Ammon's horn (tissue), 1 donor: Measurements from ENCODE around the gene SRRD.
A peak's percentile ranks its signal among the peaks of the same experiment; 100 is the strongest.

Source experiments
- DNase-seq: peaks from one replicate; pipeline ENCODE4 v3.0.0-alpha.2; 2016; ENCODE audit warnings: low spot score

The SRRD gene

DNA sequence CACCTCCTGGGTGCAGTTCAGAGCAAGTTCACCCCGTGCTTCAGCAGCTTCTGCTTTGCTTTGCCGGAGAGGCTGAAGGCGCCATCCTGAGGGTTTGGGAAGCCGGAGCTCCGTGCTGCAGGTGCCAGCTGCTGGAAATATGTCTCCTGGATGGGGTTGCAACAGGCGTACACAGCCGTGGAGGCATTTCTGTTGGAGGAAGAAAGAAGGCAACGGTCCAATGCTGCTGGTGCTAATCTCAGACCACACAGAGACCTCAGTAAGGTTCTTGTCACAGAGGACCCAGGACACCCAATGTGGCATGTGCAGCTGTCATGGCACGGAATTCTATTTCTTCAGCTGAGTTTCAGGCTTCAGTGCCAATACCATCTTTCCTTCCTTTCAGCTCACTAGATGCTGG is 30.5 kb upstream of the SRRD start:
- DNase-seq: no peak

DNA sequence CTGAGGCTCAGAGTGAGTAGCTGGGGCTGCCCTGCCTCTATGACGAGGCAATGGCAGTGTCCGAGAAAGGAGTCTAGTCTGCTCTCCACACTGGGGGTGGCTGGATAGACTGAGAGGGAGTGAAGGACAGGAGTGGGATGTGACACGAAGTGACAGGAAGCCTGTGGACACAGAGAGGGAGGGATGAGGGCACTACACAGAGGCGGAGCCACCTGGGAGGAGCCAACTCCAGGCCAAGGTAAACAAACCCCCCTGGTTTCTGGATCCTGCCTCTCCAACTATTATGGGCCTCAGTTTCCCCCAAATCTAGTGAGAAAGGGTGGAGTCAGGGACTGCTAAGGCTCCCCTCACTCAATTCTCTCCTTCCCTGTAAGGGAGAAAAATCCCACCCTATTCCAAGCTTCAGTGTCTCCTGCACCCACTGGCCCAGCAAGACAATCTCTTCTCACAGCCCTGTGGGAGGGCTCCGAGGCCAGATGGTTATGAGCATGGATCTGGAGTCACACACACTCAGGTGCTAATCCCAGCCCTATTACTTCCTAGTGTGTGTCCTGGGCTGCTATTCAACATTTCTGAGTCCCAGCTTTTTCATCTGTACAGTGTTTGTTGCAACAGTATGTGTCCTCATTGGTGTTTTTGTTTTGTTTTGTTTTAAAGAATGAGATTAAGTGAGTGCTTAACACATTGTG is 29.7 kb upstream of the SRRD start:
- DNase-seq: no peak

DNA sequence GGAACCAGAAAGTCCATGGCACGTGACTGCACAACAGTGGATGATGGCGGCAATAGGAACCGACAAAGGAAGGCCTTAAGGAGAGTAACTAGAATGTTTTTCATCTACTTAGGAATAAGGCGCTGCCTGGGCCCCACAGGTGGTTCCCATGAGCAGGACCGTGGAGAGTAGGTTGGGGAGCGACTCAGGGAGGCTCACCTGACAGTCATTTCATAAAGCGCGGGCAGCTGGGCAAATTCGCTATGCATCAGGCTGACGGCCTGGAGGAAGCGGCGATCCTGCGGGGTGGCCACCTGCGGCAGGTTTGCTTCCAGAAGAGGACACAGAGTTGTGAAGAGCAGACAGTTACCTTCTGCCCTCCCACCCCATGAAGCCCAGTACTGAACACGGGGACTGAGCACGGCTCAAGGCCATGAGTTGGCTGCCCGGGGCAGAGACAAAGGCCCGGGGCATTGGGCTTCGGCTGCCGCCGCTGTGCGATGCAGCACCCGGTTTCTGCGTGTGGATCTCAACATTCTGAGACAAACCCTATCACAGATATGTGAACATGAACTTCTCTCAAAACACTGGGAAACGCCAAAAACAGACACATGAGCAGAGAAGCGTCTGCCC is 25.9 kb upstream of the SRRD start:
- no peak for DNase-seq

DNA sequence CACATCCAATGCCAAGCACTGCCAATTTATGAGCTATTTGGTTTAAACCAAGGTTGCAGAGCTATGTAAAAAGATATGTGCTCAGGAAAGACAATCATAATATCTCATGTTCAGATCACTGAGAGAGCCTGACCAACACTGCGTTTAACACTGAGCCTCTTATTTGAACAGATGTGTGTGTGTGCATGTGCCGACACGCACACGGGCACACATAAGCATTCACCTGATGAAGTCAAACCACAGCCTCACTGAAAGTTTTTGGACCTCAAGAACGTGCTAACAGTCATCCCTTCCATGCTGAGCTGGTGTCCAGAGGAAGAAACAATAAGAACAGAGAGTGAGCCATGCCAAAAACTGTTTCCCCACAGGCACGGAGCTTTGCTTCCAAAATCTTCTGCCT is 23.5 kb upstream of the SRRD start:
- DNase-seq: no peak

DNA sequence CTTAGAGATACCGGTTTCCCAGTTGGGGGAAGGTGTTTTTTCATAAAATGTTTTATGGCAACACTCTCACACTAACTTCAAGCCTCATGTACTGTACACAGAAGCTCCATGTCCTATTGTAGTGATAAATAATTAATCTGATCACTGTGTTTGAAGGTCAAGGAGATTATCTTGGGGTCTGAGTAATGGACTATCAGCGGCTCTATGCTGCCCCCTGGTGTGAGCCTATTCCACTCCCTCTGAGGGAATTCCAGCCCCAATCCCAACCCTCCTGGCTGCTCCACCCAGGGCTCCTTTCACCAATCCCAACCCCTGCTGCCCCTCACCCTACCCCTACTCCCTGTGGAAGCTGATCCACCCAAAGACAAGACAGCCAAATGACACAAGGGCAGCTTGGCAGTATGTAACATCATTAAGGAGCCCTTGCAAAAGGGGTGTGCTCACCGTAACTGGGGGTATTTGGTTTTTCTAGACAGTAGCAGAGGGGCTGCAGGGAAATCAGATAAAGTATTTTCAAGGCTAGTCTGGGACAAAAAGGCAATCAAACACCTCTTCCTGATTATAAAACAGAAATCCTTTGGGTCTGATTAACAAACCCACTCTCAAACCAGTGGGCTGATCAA is 22.4 kb upstream of the SRRD start:
- peak; percentile 44 for DNase-seq

DNA sequence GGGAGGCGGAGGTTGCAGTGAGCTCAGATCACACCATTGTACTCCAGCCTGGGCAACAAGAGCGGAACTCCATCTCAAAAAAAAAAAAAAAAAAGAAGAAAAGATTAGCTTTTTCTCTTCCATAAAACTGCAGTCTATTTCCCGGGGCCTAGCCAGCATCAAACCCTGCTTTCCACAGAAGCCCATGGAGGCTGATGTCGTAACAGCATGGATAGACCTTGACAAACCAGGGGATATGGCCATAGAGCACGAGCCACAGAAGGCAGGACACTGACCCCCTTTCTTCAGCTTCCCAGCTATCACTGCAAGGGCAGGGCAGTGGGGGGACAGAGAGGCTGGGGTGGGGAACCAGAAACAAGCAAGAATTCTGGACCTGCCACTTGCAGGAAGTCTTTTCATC is 21.6 kb upstream of the SRRD start:
- no peak for DNase-seq

DNA sequence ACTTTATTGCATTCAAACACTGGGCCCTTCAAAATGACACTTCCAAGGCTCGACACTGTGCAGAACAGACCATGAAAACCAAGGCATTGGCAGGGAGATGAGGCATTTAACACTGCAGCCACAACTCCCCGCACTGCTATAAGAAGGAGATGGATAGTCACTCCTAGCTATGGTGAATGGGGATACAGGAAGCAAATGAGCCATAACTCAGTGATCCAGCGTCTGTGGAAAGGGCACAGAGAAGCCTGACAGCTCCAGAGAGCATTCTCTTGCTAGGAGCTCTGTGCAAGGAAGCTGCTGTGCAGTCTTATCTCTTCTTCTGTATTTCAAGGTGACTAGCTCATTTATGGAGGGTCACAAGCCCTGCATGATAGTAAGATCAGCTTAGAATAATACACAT is 21.0 kb upstream of the SRRD start:
- DNase-seq: no peak

DNA sequence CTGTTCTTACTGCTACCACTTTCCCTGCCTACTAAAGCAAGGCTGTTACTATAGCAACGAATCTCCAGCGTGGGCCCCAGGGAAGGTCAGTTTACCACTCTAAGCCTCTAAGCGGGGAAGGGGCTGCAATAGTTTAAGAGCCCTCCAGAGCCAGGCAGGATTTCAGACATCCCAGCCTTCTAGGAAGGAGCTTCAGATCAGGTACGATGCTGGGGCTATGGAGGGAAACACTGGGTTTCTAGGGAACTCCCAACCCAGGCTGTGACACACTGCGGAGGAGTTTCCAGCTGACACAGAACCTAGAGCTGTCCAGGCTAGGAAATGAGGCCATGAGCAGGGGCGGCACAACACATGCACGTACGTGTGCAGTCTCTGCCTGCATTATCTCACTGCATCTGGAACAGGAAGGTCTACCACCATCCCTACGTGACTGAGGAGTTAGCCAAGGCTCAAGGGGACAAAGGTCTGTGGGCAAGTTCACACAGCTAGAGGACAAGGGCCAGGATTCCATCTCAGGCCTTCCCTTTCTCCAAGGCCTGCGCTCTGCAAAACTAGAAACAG is 20.5 kb upstream of the SRRD start:
- peak; percentile 40 for DNase-seq

DNA sequence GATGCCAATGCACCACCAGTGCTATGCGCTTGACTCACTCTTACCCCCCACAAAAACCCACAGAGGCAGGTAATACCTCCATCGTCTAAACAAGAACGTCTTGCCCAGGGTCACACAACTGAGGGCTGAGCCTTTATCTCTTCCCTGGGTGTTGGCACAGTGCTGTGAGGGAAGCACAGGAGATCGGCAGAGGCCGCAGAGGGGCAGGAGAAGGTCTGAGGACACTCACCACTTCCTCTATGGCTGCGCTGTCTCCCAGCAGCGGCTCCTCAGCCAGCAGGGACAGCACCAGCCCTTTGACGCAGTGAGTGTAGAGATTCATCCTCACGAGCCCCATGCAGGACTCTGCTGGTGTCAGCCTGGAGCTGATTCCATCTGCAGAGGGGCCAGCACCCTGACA is 20.0 kb upstream of the SRRD start:
- no peak for DNase-seq

DNA sequence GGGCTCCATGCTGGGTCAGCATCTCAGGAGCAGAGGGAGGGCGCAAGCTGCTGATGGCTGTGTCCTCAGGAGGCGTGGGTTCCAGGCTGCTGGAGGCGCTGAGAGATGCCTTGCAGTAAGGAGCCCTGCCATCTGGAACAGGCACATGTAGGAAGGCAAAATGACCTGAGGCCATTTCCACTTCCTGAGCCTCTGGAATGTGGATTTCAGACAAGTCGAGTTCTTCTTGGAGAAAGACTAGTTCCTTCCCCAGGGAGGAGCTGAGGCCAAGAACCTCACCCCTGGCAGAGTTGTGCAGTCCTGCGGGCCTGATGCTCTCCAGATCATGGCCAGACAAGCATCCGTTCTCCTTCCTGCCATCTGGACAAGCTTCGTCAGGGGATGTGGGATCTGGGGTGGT is 19.4 kb upstream of the SRRD start:
- DNase-seq: no peak

DNA sequence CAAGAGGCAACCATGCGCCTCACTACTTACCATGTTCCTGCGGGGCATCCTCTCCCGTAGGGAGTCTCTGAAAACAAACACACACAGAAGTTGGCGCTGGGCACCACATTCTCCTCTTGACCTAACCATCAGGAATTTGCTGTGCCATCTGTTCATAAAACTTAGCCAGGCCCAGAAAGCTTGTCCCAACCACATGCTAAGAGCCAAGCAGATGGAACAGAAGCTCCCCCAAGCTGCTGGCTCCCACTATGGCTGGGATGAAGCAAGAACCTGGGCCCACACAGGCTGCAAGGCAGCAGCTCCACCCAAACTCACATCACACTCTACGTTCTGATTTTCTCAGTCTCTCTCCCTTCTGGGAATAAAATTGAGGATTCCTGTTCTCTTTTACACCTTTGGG is 17.5 kb upstream of the SRRD start:
- DNase-seq: peak; percentile 43

DNA sequence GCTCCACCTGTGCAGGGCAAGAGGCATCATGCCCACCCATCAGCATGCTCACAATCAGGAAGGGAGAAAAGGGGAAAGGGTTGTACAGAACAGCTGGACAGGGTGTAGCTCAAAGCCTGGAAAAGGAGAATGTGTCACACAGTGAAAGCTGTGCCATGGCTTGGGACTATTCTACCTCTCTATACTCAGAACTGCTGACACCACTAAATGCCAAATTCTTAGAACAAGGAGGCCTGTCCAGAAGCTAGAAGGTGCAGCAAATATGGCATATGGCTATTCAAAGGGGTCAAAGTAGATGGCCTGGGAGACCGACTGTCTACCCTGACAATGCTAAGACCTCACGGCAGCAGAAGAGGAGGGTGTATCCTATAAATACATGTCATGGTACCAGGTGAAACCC is 12.9 kb upstream of the SRRD start:
- no peak for DNase-seq

DNA sequence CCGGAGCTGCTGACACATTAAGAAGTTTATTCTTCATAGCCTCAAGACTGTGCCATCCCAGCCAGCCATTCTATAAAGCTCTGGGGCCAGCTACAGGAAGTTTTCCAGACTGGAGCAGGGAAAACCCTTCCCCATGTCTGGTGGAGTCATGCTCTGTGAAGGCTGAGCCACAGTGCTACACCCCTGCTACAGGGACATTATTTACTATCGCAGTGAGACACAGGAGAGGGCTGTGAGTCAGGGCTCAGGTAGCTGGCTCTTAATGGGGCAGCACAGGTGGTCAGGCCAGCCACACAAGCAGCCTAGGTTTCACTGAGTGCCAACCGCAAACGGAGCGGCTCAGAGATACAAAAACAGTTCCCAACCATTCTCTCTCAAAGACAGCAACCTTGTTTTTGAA is 12.2 kb upstream of the SRRD start:
- DNase-seq: no peak

DNA sequence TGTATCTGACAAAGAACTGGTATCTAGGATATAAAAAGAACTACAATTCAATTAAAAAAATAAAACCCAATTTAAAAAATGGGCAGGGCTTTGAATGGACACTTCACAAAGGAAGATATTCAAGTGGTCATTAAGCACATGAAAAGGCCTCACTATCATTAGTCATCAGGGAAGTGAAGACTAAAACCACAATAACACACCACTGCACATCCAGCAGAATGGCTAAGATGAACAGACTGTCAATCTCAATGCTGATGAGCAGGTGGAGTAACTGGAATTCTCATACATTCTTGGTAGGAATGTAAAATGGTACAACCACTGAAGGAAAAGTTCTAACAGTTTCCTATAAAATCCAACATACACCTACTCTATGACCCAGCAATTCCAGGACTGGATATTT is 9.0 kb upstream of the SRRD start:
- no peak for DNase-seq

DNA sequence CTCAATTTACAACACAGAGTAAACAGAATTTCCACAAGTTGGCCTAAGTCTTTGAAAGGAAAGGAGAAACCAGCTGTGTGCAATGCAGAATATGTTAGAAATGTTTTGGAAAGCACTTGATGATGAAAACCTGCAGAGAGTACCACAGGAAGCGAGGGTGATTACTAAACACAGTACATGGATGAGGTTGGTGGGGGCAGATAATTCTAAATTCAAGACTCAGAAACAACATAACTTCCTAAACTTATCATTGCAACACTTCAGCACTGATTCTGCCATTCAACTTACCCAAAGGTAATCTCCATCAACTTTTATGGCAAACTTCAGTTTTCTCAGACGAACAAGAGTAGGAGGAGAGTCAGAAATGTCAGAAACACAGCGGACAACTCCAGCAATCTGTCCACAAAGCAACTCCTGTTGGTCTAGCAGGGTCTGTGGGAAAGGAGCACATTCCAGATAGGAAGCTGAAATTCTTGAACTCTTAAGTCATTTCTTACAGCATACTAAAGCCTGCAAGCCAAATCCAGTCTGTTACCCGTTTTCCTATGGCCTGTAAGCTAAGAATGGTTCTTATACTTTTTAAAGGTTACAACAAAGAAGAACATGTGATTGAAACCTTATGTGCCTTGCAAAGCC is 6.9 kb upstream of the SRRD start:
- DNase-seq: no peak

DNA sequence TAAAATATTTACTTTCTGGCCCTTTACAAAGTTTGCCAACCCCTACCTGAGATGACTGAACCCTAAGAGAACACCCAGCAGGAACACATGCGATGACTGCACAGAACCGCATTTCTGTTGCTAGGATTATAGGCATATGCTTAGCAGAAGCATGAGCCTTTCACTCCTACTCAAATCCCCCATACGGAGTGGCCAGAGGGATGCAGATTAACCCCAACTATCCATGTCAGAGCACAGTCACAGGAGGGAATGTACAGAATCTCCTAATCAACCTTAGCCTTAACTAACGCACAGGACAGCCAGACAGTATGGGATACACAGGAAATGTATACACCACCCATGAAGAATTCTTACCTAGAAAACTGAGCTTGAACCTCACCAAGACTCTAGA is 6.3 kb upstream of the SRRD start:
- DNase-seq: no peak

DNA sequence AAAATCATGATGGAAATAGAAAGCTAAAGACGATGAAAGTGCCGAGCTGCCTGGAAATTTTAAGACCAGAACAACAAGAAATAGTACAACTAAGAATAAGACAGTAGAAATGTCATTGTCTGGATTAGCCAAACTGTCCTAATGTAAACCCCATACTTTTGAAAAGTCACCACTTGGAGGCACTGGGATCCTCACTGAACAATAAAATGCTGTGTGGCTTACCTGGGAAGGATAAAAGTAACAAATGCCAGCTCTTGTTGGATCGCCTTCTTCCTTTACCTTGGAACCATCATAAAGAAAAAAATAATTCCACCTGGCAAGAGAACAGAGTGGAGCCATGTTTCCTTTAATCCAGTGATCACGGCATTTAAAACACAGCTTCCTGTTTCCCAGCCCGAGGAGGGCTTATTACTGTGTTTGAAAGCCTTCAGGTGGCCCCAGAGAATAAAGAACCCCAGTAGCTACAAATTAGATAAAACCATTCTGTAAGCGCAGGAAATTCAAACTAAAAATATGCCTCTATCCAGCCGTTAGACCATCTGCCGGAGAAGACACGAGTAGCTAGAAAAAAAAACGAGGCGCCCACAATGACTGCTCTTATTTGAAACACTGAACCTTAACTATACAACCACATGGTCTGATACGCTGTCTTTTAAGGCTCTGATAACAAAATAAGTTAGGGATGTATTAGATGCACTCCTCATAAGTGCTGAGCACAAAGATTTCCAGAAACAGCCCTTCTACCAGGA is 4.5 kb upstream of the SRRD start:
- DNase-seq: no peak

DNA sequence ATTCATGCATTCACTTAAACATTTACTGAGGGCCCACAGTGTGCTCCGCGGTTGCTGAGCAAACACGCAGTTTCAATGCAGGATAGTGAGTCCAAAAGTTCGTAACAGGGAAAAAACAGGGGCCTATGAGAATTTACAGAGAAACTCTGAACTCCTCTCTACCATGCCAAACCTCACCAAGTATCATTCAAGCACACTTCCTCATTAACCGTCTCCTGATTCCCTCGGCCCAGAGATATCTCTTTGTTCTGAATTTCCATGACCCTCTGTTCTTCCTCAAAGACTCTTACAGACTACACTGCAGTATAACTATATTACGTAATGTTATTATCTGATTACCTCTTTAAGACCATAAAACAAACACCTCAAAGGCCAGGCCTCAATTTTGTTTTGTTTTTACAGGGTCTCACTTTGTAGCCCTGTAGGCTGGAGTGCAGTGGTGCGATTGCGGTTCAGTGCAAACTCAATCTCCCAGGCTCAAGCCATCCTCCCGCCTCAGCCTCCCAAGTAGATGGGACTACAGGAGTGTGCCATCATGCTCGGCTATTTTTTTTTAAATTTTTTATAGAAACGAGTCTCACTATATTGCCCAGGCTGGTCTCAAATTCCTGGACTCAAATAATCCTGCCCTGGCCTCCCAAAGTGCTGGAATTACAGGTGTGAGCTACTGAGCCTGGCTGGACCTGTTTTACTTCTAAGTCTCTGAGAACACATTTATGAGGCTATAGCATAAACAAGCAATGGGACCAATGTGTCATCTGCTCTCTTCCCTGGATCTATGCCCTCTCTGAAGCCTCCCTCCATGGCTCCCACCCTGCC is 3.7 kb upstream of the SRRD start:
- DNase-seq: no peak

DNA sequence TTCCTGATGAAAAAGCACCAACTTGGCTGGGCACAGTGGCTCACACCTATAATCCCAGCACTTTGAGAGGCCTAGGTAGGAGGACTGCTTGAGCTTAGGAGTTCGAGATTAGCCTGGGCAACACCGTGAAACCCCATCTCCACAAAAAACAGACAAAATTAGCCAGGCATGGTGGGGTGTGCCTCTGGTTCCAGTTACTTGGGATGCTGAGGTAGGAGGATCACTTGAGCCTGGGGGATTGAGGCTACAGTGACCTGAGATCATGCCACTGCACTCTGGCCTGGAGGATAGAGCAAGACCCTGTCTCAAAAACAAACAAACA is 3.1 kb upstream of the SRRD start:
- DNase-seq: no peak

DNA sequence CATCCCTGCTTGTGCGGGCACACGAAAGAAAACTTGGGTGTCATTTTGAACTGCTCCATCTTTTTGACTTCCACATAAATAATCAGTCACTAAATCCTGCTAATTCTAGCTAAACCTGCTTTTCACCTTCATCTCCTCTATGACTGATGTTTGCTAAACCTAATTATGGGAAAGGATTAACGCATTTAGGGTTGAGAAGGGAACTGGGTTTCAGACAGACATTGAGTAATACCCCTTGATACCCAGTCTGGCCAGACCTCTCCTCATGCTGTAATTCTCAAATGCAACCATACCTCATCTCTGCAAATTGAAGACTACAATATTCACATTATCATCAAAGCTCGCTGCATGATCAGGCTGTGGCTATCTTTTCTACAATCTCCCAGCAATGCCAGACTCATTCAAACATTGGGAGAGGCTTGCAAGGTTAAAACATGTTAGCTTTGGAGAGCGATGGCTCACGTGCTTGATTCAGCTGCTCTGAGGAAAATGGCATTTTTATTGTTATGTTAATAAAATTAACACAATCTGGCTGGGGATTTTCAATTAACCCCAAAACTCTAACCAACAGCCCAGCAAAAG is 2.5 kb upstream of the SRRD start:
- DNase-seq: no peak

DNA sequence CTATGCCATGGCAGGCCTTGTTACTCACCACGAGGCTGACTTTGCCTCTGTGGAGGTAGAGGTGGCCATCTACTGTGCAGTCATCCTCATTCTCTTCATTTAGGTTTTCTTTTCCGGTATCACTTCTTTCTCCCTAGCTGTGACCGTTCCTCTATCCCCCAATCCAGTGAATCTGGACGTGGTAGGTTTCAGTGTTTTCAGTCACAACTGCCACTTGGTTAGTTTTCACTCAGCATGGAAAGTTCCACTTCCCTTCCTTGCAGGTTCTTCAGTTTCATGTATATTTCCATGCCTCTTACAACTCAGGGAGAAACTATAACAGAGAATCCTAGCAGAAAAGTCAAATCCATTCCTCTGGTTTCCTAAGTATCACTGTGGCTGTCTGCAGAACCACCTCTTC is 2.0 kb upstream of the SRRD start:
- no peak for DNase-seq
